Ovary (tissue), 9 donors: ENCODE measurements around the gene CDC42SE2. TPM values are rescaled to one million over a fixed set of nuclear protein-coding genes. Genes with fewer than 3 reads are reported as not detected.

Source experiments
- DNase-seq, 5 donors: peaks; one replicate each; pipeline ENCODE4 v3.0.0-alpha.2; 2019 to 2020
- H3K27ac ChIP-seq, 2 donors: fragments of 200-600 bp; one replicate each; pipeline versions ENCODE4 v1.5.1 to v1.8.0; 2019 to 2022
- H3K27me3 ChIP-seq: fragments of 200-600 bp; one replicate; pipeline ENCODE4 v1.8.0; 2022
- H3K36me3 ChIP-seq: fragments of 200-600 bp; sonication (generic); one replicate; pipeline ENCODE4 v1.5.1; 2019
- H3K4me1 ChIP-seq: one replicate; pipeline ENCODE4 v1.8.1; 2013; ENCODE audit warnings: mild to moderate bottlenecking, moderate library complexity; ENCODE audit not compliant: insufficient read depth
- H3K4me3 ChIP-seq: fragments of 200-600 bp; sonication (generic); one replicate; pipeline ENCODE4 v1.5.1; 2017
- H3K9me3 ChIP-seq, 2 donors: fragments of 200-600 bp in 1 of 2; sonication (generic) in 1 of 2; one replicate each; pipeline versions ENCODE4 v1.5.1 to v1.8.1; 2013 to 2019; ENCODE audit warnings: mild to moderate bottlenecking in 1 of 2, moderate library complexity in 1 of 2
- EP300 ChIP-seq: sonication (generic); formaldehyde crosslinking; IDR thresholded peaks from one replicate; pipeline ENCODE4 v1.6.1; 2017; ENCODE audit warnings: antibody characterized with exemption
- POLR2A ChIP-seq: fragments of 450-650 bp; IDR thresholded peaks from one replicate; pipeline ENCODE4 v1.6.1; 2017; ENCODE audit warnings: antibody characterized with exemption, mild to moderate bottlenecking, moderate library complexity
- WGBS, 3 donors: extraction: QIAGEN DNeasy Blood & Tissue Kit in 1 of 3; methylation state at CpG; one replicate each; pipeline versions ENCODE4 v1.1.5 to v1.1.7; 2013 to 2017; 5-methylcytosine and 5-hydroxymethylcytosine counted together
- intact Hi-C, 4 donors: fragments of 100-400 bp; cut with DNase I; formaldehyde crosslinking; loops; one replicate each; pipeline versions ENCODE4 v1.11.0 to v1.15.1; 2022 to 2023
- polyA plus RNA-seq, 2 donors: library from polyadenylated mRNA; stranded (reverse); fragments of 200-250 nt in 1 of 2; fragments of 350-450 nt in 1 of 2; fragmentation: Illumina TruSeq in 1 of 2; extraction: RNeasy Lipid Tissue Mini Kit (QIAGEN cat#74804) in 1 of 2; gene quantifications; one replicate each; pipeline ENCODE4 v1.2.3, GENCODE V29; 2013 to 2014
- total RNA-seq, 7 donors: library from RNA; depleted of rRNA in 2 of 7; stranded (reverse); fragments of >200 nt in 2 of 7; fragmentation: NEBNext Ultra II Directional in 3 of 7; extraction: Animal tissue kit (Norgen Biotek cat#: 25700) in 3 of 7; gene quantifications; one replicate each; pipeline versions ENCODE4 v1.1.0 to v1.2.4, GENCODE V29; 2016 to 2023
- TF ChIP-seq, protein P1 (sequence below), 3 donors: fragments of 450-650 bp in 2 of 3; fragments of 200-600 bp in 1 of 3; IDR thresholded peaks; one replicate each; pipeline versions ENCODE4 v1.5.1 to v1.8.0; 2016 to 2022; ENCODE audit warnings: antibody characterized with exemption in 3 of 3, mild to moderate bottlenecking in 1 of 3
- donor health status: DM: no; HTN: no; CAD: no; lungs with moderate emphysema.
- donor health status: DM: no; HTN: no; CAD: no.
- donor health status: Bipolar disorder and iron deficiency.
- donor health status: DM: yes; HTN: yes; CAD: no.
- donor health status: DM: no; HTN: no; CAD: no.
- donor health status: DM: yes; HTN: yes; CAD: no.

Gene CDC42SE2
- total and polyA plus RNA-seq, 9 donors: 18.0 to 37.6 (median 23.7) TPM

GRCh38 chr5:131361677-131362315, 97.9 kb downstream of the CDC42SE2 start:
- Histone ChIP-seq H3K27me3 (no peaks in the 10 kb centered on the region), H3K9me3 (no peaks in the 10 kb centered on the region), H3K36me3 (no peaks in the 10 kb centered on the region), H3K4me3 (no peak overlapping the region), H3K27ac (no peak overlapping the region), H3K4me1 (no peaks in the 10 kb centered on the region)
- intact Hi-C loops: no loop called here
- no peak for DNase-seq
- WGBS, 3 donors: 89 to 92% (median 91%) methylated on average over 15 of the region's 15 CpGs
- TF ChIP-seq EP300 (no peak), POLR2A (no peak)
- TF ChIP-seq, protein P1, sequence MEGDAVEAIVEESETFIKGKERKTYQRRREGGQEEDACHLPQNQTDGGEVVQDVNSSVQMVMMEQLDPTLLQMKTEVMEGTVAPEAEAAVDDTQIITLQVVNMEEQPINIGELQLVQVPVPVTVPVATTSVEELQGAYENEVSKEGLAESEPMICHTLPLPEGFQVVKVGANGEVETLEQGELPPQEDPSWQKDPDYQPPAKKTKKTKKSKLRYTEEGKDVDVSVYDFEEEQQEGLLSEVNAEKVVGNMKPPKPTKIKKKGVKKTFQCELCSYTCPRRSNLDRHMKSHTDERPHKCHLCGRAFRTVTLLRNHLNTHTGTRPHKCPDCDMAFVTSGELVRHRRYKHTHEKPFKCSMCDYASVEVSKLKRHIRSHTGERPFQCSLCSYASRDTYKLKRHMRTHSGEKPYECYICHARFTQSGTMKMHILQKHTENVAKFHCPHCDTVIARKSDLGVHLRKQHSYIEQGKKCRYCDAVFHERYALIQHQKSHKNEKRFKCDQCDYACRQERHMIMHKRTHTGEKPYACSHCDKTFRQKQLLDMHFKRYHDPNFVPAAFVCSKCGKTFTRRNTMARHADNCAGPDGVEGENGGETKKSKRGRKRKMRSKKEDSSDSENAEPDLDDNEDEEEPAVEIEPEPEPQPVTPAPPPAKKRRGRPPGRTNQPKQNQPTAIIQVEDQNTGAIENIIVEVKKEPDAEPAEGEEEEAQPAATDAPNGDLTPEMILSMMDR (IDR thresholded peaks at IDR 0.05): no peak

GRCh38 chr5:131363811-131364506, 100.1 kb downstream of the CDC42SE2 start:
- intact Hi-C loops: no loop called here
- TF ChIP-seq EP300: no peak
- TF ChIP-seq POLR2A: no peak
- TF ChIP-seq, protein P1 (IDR thresholded peaks at IDR 0.05): no peak

GRCh38 chr5:131364507-131365050, 100.7 kb downstream of the CDC42SE2 start:
- WGBS, 3 donors: 66 to 87% (median 72%) methylated on average over 1 of the region's 1 CpG
- intact Hi-C loops: loop anchor here in 1 of 4 donors (5.0 kb wide), 1 partner anchor 692 kb away; no protein-coding TSS in a partner anchor
- Histone ChIP-seq H3K36me3 (no peaks in the 10 kb centered on the region), H3K4me1 (no peaks in the 10 kb centered on the region), H3K27ac (no peak overlapping the region), H3K9me3 (no peaks in the 10 kb centered on the region), H3K4me3 (no peak overlapping the region), H3K27me3 (no peaks in the 10 kb centered on the region)
- no peak for TF ChIP-seq EP300
- TF ChIP-seq POLR2A: no peak
- TF ChIP-seq, protein P1 (IDR thresholded peaks at IDR 0.05): no peak
- DNase-seq: no peak

More at GRCh38 chr5:131363811-131364506, 100.1 kb downstream of the CDC42SE2 start:
- DNase-seq: no peak
- Histone ChIP-seq H3K27me3 (no peaks in the 10 kb centered on the region), H3K27ac (no peak overlapping the region), H3K9me3 (no peaks in the 10 kb centered on the region), H3K36me3 (no peaks in the 10 kb centered on the region), H3K4me1 (no peaks in the 10 kb centered on the region), H3K4me3 (no peak overlapping the region)
- WGBS, 3 donors: 60 to 70% (median 69%) methylated on average over 6 of the region's 6 CpGs

GRCh38 chr5:131366428-131366827, 102.6 kb downstream of the CDC42SE2 start:
- Histone ChIP-seq H3K27ac (no peak overlapping the region), H3K4me1 (no peaks in the 10 kb centered on the region), H3K27me3 (no peaks in the 10 kb centered on the region), H3K9me3 (no peaks in the 10 kb centered on the region), H3K4me3 (no peak overlapping the region), H3K36me3 (no peaks in the 10 kb centered on the region)
- 91 to 96% (median 94%) methylated on average over 3 of the region's 3 CpGs for WGBS, 3 donors
- TF ChIP-seq EP300: no peak
- TF ChIP-seq, protein P1 (IDR thresholded peaks at IDR 0.05): no peak
- TF ChIP-seq POLR2A: no peak
- DNase-seq: no peak
- intact Hi-C loops: loop anchor here in 1 of 4 donors (5.0 kb wide), 1 partner anchor 694 kb away; no protein-coding TSS in a partner anchor
